Middle frontal gyrus (tissue), 1 donor: ENCODE data around the gene TUBA1C.
"Not testable (repeated sequence)": the region's sequence is repeated elsewhere in the genome, so short reads cannot be mapped to it uniquely, and the experiment has no call there.

Experiments used
- DNase-seq: peaks from one replicate; pipeline ENCODE4 v3.0.0-alpha.2; 2015; ENCODE audit warnings: low spot score; ENCODE audit errors: extremely low spot score

The TUBA1C gene

DNA sequence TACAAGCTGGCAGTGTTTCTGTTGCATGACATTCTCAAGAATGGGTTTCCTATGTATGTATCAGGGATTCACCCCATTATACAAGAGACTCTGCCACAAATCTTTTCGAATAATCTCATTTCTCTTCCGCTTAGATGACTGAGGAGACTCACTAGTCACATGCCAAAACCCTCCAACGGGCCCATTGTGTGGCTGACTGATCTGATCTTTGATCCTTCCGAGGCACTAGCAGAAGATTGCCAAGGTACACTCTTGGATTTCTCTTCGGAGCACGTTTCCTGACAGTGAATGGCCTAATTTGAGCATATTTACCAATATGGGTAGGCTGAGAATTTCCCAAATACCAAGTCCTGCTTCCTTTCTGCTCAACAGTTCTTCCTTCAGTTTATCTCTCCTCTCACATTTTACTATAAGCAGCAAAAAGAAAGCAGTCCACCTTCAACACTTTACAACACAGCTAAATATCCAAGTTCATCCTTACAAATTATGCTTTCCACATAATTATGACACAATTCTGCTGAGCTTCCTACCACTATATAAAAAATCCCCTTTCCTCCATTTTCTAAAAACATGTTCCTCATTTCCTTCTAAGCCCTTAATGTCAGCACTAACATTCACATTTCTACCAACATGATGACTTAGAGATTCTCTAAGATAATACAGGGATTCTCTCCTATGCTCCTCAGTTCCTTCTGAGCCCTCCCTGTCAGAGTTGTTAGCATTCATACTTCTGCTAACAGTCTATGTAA, 41.1 kb downstream of the TUBA1C start:
- DNase-seq: no peak

DNA sequence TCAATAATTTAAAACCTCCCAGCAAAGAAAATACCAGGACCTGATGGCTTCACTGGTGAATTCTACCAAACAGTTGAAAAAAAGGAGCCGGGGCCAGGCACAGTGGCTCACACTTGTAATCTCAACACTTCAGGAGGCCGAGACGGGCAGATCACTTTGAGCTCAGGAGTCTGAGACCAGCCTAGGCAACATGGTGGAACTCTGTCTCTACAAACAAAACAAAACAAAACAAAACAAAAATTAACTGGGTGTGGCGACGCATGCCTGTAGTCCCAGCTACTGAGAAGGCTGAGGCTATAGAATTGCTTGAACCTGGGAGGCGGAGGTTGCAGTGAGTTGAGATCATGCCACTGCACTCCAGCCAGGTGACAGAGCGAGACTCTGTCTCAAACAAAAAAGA, 44.5 kb downstream of the TUBA1C start:
- DNase-seq: no peak

DNA sequence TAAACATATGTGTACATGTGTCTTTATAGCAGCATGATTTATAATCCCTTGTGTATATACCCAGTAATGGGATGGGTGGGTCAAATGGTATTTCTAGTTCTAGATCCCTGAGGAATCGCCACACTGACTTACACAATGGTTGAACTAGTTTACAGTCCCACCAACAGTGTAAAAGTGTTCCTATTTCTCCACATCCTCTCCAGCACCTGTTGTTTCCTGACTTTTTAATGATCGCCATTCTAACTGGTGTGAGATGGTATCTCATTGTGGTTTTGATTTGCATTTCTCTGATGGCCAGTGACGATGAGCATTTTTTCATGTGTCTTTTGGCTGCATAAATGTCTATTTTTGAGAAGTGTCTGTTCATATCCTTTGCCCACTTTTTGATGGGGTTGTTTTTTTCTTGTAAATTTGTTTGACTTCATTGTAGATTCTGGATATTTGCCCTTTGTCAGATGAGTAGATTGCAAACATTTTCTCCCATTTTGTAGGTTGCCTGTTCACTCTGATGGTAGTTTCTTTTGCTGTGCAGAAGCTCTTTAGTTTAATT, 45.6 kb downstream of the TUBA1C start:
- DNase-seq: not testable (repeated sequence)

DNA sequence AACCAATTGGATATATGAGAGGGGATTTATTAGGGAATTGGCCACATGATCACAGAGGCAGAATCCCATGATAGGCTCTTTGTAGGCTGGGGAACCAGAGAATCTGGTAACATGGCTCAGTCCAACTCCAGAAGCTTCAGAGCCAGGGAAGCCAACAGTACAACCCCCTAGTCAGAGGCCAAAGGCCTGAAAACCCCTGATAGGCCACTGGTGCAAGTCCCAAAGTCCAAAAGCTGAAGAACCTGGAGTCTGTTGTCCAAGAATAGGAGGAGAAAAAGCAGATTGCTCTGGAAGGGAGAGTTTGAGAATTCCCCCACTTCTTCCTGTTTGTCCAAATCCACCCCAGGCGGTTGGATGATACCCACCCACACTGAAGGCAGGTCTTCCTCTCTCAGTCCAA, 49.9 kb downstream of the TUBA1C start:
- no peak for DNase-seq

DNA sequence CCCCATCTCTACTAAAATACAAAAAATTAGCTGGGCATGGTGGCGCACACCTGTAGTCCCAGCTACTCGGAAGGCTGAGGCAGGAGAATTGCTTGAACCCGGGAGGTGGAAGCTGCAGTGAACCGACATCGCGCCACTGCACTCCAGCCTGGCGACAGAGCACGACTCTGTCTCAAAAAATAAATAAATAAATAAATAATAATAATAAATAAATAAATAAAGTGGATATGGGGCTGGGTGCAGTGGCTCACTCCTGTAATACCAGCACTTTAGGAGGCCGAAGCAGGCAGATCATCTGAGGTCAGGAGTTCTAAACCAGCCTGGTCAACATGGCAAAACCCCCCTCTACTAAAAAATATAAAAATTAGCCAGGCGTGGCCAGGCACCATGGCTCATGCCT, 52.2 kb downstream of the TUBA1C start:
- not testable (repeated sequence) for DNase-seq

DNA sequence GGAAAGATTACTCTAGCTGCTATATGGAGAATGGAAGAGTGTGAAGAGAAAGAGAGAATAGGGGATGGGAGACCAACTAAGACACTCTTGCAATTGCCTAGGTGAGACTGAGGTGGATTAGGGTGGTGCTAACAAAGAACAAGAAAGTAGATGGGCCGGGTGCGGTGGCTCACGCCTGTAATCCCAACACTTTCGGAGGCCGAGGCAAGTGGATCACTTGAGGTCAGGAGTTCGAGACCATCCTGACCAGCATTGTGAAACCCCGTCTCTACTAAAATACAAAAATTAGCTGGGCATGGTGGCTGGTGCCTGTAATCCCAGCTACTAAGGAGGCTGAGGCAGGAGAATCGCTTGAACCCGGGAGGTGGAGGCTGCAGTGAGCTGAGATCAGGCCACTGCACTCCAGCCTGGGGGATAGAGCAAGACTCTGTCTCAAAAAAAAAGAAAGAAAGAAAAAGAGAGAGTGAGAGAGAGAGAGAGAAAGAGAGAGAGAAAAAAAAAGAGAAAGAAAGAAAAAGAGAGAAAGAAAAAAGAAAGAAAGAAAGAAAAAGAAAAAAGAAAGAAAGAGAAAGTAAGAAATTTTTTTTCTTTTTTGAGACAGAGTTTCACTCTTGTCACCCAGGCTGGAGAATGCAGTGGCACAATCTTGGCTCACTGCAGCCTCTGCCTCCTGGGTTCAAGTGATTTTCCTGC, 55.7 kb downstream of the TUBA1C start:
- DNase-seq: not testable (repeated sequence)

DNA sequence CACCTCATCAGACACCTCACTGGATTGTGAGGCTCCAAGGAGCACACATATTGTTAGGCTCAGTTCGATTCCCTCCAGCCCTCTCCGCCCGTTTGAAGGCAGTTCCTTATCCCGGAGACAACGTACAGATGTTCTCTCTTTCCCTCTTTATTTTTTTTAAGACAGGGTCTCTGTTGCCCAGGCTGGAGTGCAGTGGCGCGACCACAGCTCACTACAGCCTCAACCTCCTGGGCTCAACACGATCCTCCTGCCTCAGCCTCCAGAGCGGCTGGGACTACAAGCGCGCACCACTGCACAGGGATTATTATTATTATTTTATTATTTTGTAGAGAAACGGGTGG, 57.5 kb downstream of the TUBA1C start:
- no peak for DNase-seq

DNA sequence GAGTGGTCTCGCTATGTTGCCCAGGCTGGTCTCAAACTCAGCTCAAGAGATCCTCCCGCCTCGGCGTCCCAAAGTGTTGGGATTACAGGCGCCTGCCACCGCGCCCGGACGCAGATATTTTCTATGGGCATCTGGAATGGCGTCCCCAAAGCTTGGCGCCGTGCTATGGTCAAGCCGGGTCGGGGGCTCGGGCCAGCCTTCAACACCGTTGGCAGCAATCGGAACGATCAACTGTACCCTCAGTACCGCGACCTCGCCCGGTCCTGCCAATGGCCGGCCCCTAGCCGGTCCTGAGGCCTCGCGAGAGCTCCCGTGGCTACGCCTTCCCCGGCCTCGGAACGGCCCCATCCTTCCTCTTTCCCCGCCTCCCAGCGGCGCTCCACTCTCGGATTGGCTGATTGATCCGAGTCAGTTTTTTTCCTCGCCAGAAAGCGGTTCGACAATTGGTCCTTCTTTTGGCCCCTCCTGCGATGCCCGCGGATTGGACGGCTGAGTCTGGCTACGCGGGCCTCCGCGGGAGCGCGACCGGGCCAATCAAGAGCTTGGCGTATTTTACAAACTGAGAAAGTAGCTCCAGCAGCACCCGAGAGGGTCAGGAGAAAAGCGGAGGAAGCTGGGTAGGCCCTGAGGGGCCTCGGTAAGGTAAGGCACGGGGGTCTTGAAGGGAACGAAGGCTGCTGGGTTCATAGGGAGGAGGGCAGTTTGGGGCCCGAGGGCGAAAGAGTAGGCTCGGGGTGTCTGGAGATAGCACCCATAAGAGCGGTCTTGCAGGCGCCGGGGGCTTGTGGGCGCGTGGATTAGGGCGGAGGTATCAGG, 58.0 kb downstream of the TUBA1C start, which contains the start of gene TROAP:
Gene TROAP, plus strand, starts transcription at position 548 of the 816 bp plus-strand sequence. CDS start 354 bp downstream, outside the sequence.
- DNase-seq: peak; percentile 95

DNA sequence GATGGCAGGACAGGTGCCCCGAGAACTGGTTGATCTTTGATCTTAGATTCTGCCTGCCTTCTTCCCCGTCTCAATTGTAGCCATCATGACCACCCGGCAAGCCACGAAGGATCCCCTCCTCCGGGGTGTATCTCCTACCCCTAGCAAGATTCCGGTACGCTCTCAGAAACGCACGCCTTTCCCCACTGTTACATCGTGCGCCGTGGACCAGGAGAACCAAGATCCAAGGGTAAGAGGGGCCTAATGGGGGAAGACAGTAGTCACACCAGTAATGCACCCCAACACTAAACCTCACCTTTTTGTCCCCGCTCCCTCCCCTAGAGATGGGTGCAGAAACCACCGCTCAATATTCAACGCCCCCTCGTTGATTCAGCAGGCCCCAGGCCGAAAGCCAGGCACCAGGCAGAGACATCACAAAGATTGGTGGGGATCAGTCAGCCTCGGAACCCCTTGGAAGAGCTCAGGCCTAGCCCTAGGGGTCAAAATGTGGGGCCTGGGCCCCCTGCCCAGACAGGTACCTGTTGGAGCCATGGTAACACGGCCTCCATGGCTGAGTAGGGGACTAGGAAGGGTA, 58.7 kb downstream of the TUBA1C start:
- DNase-seq: no peak
